Measurements from ENCODE around the gene NLGN3.

GRCh38 chrX:71178908-71179307, 34.3 kb downstream of the NLGN3 start:
- TF ChIP-seq CTCF (IDR thresholded peaks at IDR 0.05) (peak; percentile 47 to 71 (median 68)), POLR2A (IDR thresholded peaks at IDR 0.05) (no peak), EP300 (IDR thresholded peaks at IDR 0.05) (no peak)
